ENCODE measurements around the gene RHOD. TPM values are rescaled to one million over a fixed set of nuclear protein-coding genes. Genes with fewer than 3 reads are reported as not detected.

Gene RHOD
- total RNA-seq, 2 donors from 2014 or later = 17.1 to 18.1 TPM

DNA sequence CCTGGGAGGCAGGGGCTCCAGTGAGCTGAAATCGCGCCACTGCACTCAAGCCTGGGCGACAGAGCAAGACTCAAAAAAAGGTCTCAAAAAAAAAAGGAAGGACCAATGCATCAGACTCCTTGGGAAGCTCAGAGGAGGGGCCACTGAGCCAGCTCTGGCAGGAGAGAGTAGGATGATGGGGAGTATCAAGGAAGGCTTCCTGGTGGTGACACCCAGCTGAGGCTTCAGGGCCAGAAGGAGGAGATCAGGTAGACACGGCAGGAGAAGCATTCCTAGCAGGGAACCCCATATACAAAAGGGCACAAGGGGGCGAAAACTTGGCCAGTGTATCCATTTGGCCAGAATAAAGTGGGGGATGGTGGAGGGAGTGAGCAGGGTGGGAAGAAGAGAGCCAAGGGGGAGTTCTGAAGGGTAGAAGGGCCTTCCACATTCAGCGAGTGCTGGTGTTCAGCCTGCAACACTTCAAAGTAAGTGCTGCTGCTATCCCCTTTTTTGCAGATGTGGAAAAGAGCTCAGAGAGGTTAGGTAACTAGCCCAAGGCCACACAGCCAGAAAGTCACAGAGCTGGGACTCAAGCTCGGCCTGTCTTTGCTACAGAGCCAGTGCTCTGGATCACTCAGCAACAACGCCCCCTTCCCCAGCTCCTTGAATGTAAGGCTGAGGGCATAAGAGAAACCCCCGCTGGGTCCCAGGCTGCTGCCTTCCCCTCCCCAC is 5.3 kb upstream of the RHOD start:
- no peak overlapping the region for H3K4me3 ChIP-seq (ENCODE audit: low read length)
- H3K27ac Mint-ChIP-seq = no peak overlapping the region
- no peaks in the 10 kb centered on the region for H3K27me3 Mint-ChIP-seq (ENCODE audit: insufficient read depth)
- no peak overlapping the region for H3K4me3 Mint-ChIP-seq
- H3K9me3 ChIP-seq (ENCODE audit: control insufficient read depth, low read length) = no peaks in the 10 kb centered on the region
- no peak for TF ChIP-seq CTCF (conservative IDR thresholded peaks at IDR 0.05)
- no peaks in the 10 kb centered on the region for H3K36me3 Mint-ChIP-seq (ENCODE audit: low read depth)
- H3K9ac ChIP-seq (ENCODE audit: extremely low read depth, low read length, poor library complexity, severe bottlenecking) = no peak overlapping the region
- no peaks in the 10 kb centered on the region for H3K36me3 ChIP-seq (ENCODE audit: control insufficient read depth, insufficient read depth, low read length)
- 92 to 96% methylated on average over 6 to 9 of the region's 9 CpGs for WGBS, 2 experiments (ENCODE audit: insufficient coverage in 1 of 2, insufficient read length in 1 of 2)
- H3K4me1 ChIP-seq (ENCODE audit: control insufficient read depth, insufficient read depth, low read length) = peaks cover 14% of the 10 kb centered on the region
- H3K9me3 Mint-ChIP-seq = no peaks in the 10 kb centered on the region
- peak; percentile 32 for DNase-seq
- no peak overlapping the region for H3K27ac ChIP-seq (ENCODE audit: low read depth, low read length)
- no peaks in the 10 kb centered on the region for H3K27me3 ChIP-seq (ENCODE audit: control insufficient read depth, insufficient read depth, low read length, poor library complexity, severe bottlenecking)
- peaks cover 11% of the 10 kb centered on the region for H3K4me1 Mint-ChIP-seq

DNA sequence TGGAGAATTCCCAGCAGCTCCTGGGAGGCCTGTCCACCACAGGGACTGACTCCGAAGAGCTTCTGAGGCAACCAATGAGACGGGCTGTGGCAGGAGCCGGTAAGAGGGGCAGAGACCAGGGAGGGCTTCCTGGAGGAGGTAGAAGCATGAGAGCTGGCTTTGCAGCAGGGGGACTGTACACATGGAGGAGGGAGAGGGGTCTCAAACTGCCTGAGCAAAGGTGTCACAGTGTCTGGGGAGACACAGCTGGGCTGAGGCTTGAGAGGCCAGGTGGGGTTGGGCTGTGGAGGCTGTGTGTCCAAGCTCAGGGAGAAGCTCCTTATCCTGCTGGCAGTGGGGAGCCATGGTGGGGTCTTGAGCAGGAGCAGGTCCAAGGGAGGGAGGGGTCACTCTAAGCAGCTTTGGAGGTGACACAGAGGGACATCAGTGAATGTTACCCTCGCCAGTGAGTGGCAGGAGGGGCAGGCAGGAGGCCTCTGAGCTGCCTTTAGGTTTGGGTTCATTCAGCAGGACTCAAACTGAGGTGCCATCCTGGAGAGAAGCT is 4.6 kb upstream of the RHOD start:
- WGBS, 2 experiments (ENCODE audit: insufficient coverage in 1 of 2, insufficient read length in 1 of 2) = 86 to 95% methylated on average over 3 to 4 of the region's 4 CpGs
- Histone ChIP-seq H3K4me1 (ENCODE audit: control insufficient read depth, insufficient read depth, low read length) (peaks cover 14% of the 10 kb centered on the region), H3K4me3 (ENCODE audit: low read length) (no peak overlapping the region), H3K27me3 (ENCODE audit: control insufficient read depth, insufficient read depth, low read length, poor library complexity, severe bottlenecking) (no peaks in the 10 kb centered on the region), H3K36me3 (ENCODE audit: control insufficient read depth, insufficient read depth, low read length) (no peaks in the 10 kb centered on the region), H3K9ac (ENCODE audit: extremely low read depth, low read length, poor library complexity, severe bottlenecking) (no peak overlapping the region), H3K9me3 (ENCODE audit: control insufficient read depth, low read length) (no peaks in the 10 kb centered on the region), H3K27ac (ENCODE audit: low read depth, low read length) (no peak overlapping the region)
- H3K36me3 Mint-ChIP-seq (ENCODE audit: low read depth) = no peaks in the 10 kb centered on the region
- TF ChIP-seq CTCF (conservative IDR thresholded peaks at IDR 0.05) = no peak
- peak; percentile 47 for DNase-seq
- H3K9me3 Mint-ChIP-seq = no peaks in the 10 kb centered on the region
- peaks cover 11% of the 10 kb centered on the region for H3K4me1 Mint-ChIP-seq
- H3K27ac Mint-ChIP-seq = no peak overlapping the region
- H3K27me3 Mint-ChIP-seq (ENCODE audit: insufficient read depth) = no peaks in the 10 kb centered on the region
- no peak overlapping the region for H3K4me3 Mint-ChIP-seq

DNA sequence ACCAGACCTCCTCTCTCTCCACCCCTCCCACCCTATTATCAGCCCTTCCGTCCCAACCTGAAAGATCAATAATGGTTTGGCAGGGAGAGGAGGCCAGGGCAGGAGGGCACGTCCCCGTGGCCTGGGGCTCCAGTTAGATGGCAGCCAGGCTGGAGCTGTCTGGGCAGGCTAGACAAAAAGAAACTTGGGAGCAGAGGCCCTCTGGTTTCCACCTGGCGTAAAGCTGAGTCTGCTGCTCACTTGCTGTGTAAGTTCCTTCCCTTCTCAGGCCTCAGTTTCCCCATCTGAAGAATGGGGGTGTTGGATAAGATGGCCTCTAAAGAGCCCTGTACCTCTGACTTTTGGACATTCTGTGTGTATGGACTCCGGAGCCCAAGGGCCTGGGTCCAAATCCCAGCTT is 3.8 kb upstream of the RHOD start:
- no peaks in the 10 kb centered on the region for H3K9me3 ChIP-seq (ENCODE audit: control insufficient read depth, low read length)
- Mint-ChIP-seq H3K4me3 (no peak overlapping the region), H3K27me3 (ENCODE audit: insufficient read depth) (no peaks in the 10 kb centered on the region), H3K9me3 (no peaks in the 10 kb centered on the region), H3K36me3 (ENCODE audit: low read depth) (no peaks in the 10 kb centered on the region), H3K27ac (no peak overlapping the region), H3K4me1 (peaks cover 11% of the 10 kb centered on the region)
- H3K9ac ChIP-seq (ENCODE audit: extremely low read depth, low read length, poor library complexity, severe bottlenecking) = no peak overlapping the region
- no peak for DNase-seq
- WGBS, 2 experiments (ENCODE audit: insufficient coverage in 1 of 2, insufficient read length in 1 of 2) = 84 to 88% methylated on average over 4 to 5 of the region's 5 CpGs
- no peak overlapping the region for H3K27ac ChIP-seq (ENCODE audit: low read depth, low read length)
- no peak for TF ChIP-seq CTCF (conservative IDR thresholded peaks at IDR 0.05)
- no peak overlapping the region for H3K4me3 ChIP-seq (ENCODE audit: low read length)
- no peaks in the 10 kb centered on the region for H3K36me3 ChIP-seq (ENCODE audit: control insufficient read depth, insufficient read depth, low read length)
- H3K4me1 ChIP-seq (ENCODE audit: control insufficient read depth, insufficient read depth, low read length) = peaks cover 14% of the 10 kb centered on the region
- H3K27me3 ChIP-seq (ENCODE audit: control insufficient read depth, insufficient read depth, low read length, poor library complexity, severe bottlenecking) = no peaks in the 10 kb centered on the region
